HepG2 (cell line): Measurements from ENCODE around the gene ITGB2. TPM values are rescaled to one million over a fixed set of nuclear protein-coding genes. Genes with fewer than 3 reads are reported as not detected.
A peak's percentile ranks its signal among the peaks of the same experiment; 100 is the strongest.

Experiments
- EZH2 ChIP-seq: conservative IDR thresholded peaks from 2 replicates; pipeline ENCODE4 v1.6.1; 2012; ENCODE audit warnings: mild to moderate bottlenecking, low read depth, low read length, moderate library complexity
- FUBP1 ChIP-seq: sonication (generic); formaldehyde crosslinking; IDR thresholded peaks from 2 replicates; pipeline ENCODE4 v1.5.1; 2020; ENCODE audit warnings: missing genetic modification reagents, mild to moderate bottlenecking, borderline replicate concordance
- HNRNPH1 ChIP-seq: fragments of 200-400 bp; formaldehyde crosslinking; optimal IDR thresholded peaks from 2 replicates; pipeline ENCODE3; 2017; ENCODE audit warnings: mild to moderate bottlenecking, low read depth, low read length
- HNRNPL ChIP-seq: fragments of 200-400 bp; formaldehyde crosslinking; IDR thresholded peaks from 2 replicates; pipeline ENCODE4 v1.6.1; 2017; ENCODE audit warnings: mild to moderate bottlenecking, low read depth, low read length
- NFIB ChIP-seq: sonication (generic); formaldehyde crosslinking; IDR thresholded peaks from 2 replicates; pipeline ENCODE4 v1.9.0; 2021; ENCODE audit warnings: missing genetic modification reagents, mild to moderate bottlenecking, borderline replicate concordance
- SNAPC4 ChIP-seq: sonication (generic); formaldehyde crosslinking; IDR thresholded peaks from 2 replicates; pipeline ENCODE4 v1.4.0; 2020; ENCODE audit warnings: mild to moderate bottlenecking, missing genetic modification reagents
- SRSF4 ChIP-seq: fragments of 200-400 bp; formaldehyde crosslinking; IDR thresholded peaks from one replicate; pipeline ENCODE4 v1.6.1; 2018; ENCODE audit warnings: mild to moderate bottlenecking, low read depth, low read length, moderate library complexity; ENCODE audit not compliant: poor library complexity, severe bottlenecking
- TEAD2 ChIP-seq: sonication (generic); formaldehyde crosslinking; IDR thresholded peaks from 2 replicates; pipeline ENCODE4 v1.9.0; 2021; ENCODE audit warnings: missing genetic modification reagents
- TFE3 ChIP-seq: IDR thresholded peaks from 2 replicates; pipeline ENCODE4 v1.6.1; 2016
- THAP9 ChIP-seq: sonication (generic); formaldehyde crosslinking; IDR thresholded peaks from 2 replicates; pipeline ENCODE4; 2020; ENCODE audit warnings: missing genetic modification reagents, mild to moderate bottlenecking, borderline replicate concordance
- TOE1 ChIP-seq: sonication (generic); formaldehyde crosslinking; IDR thresholded peaks from 2 replicates; pipeline ENCODE4 v1.4.0; 2020; ENCODE audit warnings: mild to moderate bottlenecking, missing genetic modification reagents
- ZNF24 ChIP-seq: fragments of 450-650 bp; IDR thresholded peaks from 2 replicates; pipeline ENCODE4 v1.6.1; 2017; ENCODE audit warnings: antibody characterized with exemption, mild to moderate bottlenecking
- ZNF362 ChIP-seq: sonication (generic); formaldehyde crosslinking; IDR thresholded peaks from 2 replicates; pipeline ENCODE4 v1.4.0; 2020; ENCODE audit warnings: missing genetic modification reagents, mild to moderate bottlenecking, borderline replicate concordance
- ZNF563 ChIP-seq: sonication (generic); formaldehyde crosslinking; IDR thresholded peaks from 2 replicates; pipeline ENCODE4 v1.8.0; 2022; ENCODE audit warnings: mild to moderate bottlenecking, moderate library complexity, missing genetic modification reagents
- ZNF572 ChIP-seq: sonication (generic); formaldehyde crosslinking; IDR thresholded peaks from 2 replicates; pipeline ENCODE4 v1.5.1; 2020; ENCODE audit warnings: mild to moderate bottlenecking, missing genetic modification reagents
- ZNF644 ChIP-seq: IDR thresholded peaks from 2 replicates; pipeline ENCODE4 v1.6.1; 2016; ENCODE audit warnings: low read depth
- polyA plus RNA-seq, 8 experiments: library from polyadenylated mRNA; depleted of rRNA in 3 of 8; stranded (reverse) in 7 of 8; unstranded in 1 of 8; fragments of >200 nt; fragmentation: Illumina TruSeq in 4 of 8; extraction: Trizol in 4 of 8; gene quantifications; 2 replicates each; pipeline versions ENCODE4 v1.2.1 to v1.2.3, GENCODE V29; 2011 to 2016; ENCODE audit warnings: low read depth in 4 of 8, missing spikeins in 1 of 8, mixed read lengths in 1 of 8; ENCODE audit not compliant: insufficient read depth in 1 of 8
- total RNA-seq, 5 experiments: library from RNA; depleted of rRNA; stranded (reverse); fragments of >200 nt; fragmentation: Illumina TruSeq; extraction: Trizol; gene quantifications; 2 replicates each; pipeline ENCODE4 v1.2.3, GENCODE V29; 2016; ENCODE audit warnings: low read depth in 1 of 5

ITGB2 gene
- total and polyA plus RNA-seq, 2 of the 13 experiments (the other 11 are each of a cell fraction or from before 2014, with no cell fraction given): 4.2 to 18.0 TPM

- TF ChIP-seq THAP9: peak; percentile 63; the same call in 1 of the 2 replicates
- TF ChIP-seq HNRNPL: no peak
- TF ChIP-seq TOE1 (CRISPR knock-in tag): peak; percentile 32; the same call in 1 of the 2 replicates
- TF ChIP-seq ZNF563: peak; percentile 47; the same call in 1 of the 2 replicates
- TF ChIP-seq SNAPC4 (CRISPR knock-in tag): no peak
- TF ChIP-seq ZNF572 (CRISPR knock-in tag): no peak
- TF ChIP-seq ZNF644: no peak
- TF ChIP-seq ZNF362 (CRISPR knock-in tag): peak; percentile 68; the same call in 1 of the 2 replicates
- no peak for TF ChIP-seq TFE3 (CRISPR knock-in tag)
- no peak for TF ChIP-seq FUBP1 (CRISPR knock-in tag)
- no peak for TF ChIP-seq EZH2
- TF ChIP-seq HNRNPH1: no peak
- no peak for TF ChIP-seq TEAD2
- TF ChIP-seq ZNF24: peak; percentile 69; the same call in 1 of the 2 replicates
- no peak for TF ChIP-seq NFIB
- TF ChIP-seq SRSF4: no peak
Measured at GRCh38 chr21:44939532-44940115, 18.9 kb upstream of the ITGB2 start, which contains the start of gene SLX9 (continued).
